ENCODE data around the gene NACC2. TPM values are rescaled to one million over a fixed set of nuclear protein-coding genes. Genes with fewer than 3 reads are reported as not detected.

Gene NACC2
- total and polyA plus RNA-seq, 2 of the 8 experiments (the other 6 are each of a cell fraction or from before 2014, with no cell fraction given) = 8.3 to 14.0 TPM

GRCh38 chr9:136081113-136081825 is 13.8 kb downstream of the NACC2 start:
- peak overlapping the region; percentile 5 for H4K5ac ChIP-seq (ENCODE audit: insufficient read length, low read depth, low read length)
- no peak overlapping the region for H3K4ac ChIP-seq (replicated peaks; ENCODE audit: insufficient read length, low read depth, low read length)
- no peak overlapping the region for H4K91ac ChIP-seq (replicated peaks; ENCODE audit: insufficient read length, low read length)
- H3K18ac ChIP-seq (ENCODE audit: extremely low read depth, low read length) = no peak overlapping the region
- H3K79me2 ChIP-seq (ENCODE audit: control insufficient read depth in 1 of 2, insufficient read depth in 2 of 2, low read length in 2 of 2) = no peaks in the 10 kb centered on the region; a peak in 1 of 4 replicates
- no peak overlapping the region for H2AK5ac ChIP-seq (ENCODE audit: low read depth, low read length)
- H4K8ac ChIP-seq (ENCODE audit: extremely low read depth, insufficient read depth, low read length) = peak overlapping the region; percentile 68; the same call in 1 of the 2 replicates
- peaks cover 0 to under 1% (median under 1%) of the 10 kb centered on the region in 4 experiments; a peak in 1 of 7 replicates for H3K4me1 ChIP-seq (replicated peaks in 1 of 4; ENCODE audit: control insufficient read depth in 3 of 4, insufficient read depth in 4 of 4, low read length in 3 of 4)
- POLR2A ChIA-PET (ENCODE audit: partially characterized antibody) = interaction anchor here (0.7 to 2.3 kb wide), 2 partner anchors 8 to 37 kb away, joined by 3 to 6 read pairs; no protein-coding TSS in a partner anchor
- CTCF ChIA-PET (ENCODE audit: partially characterized antibody) = interaction anchor here (1.0 to 2.4 kb wide), 8 partner anchors 10 to 113 kb away, joined by 3 to 12 read pairs (median 3); no protein-coding TSS in a partner anchor
- no peak for FAIRE-seq
- H3K36me3 ChIP-seq (ENCODE audit: control insufficient read depth in 2 of 4, insufficient read depth in 4 of 4, low read length in 3 of 4) = no peaks in the 10 kb centered on the region
- H3K4me2 ChIP-seq (ENCODE audit: insufficient read depth in 1 of 2, low read depth in 2 of 2, low read length in 2 of 2) = no peak overlapping the region
- H4K20me1 ChIP-seq (replicated peaks in 1 of 2; ENCODE audit: control insufficient read depth in 1 of 2, insufficient read depth in 2 of 2, low read length in 2 of 2) = peaks cover 0 to under 1% of the 10 kb centered on the region in 2 experiments
- no peak overlapping the region for H2BK120ac ChIP-seq (replicated peaks; ENCODE audit: low read depth, low read length)
- H2AFZ ChIP-seq (ENCODE audit: low read length) = no peak overlapping the region
- no peak overlapping the region for H2BK12ac ChIP-seq (ENCODE audit: low read depth, low read length)
- H3K4me3 ChIP-seq (ENCODE audit: extremely low read depth in 1 of 4, insufficient read depth in 2 of 4, low read depth in 3 of 4, low read length in 4 of 4) = no peak overlapping the region
- H3K14ac ChIP-seq (ENCODE audit: insufficient read length) = no peak overlapping the region
- no peak overlapping the region for H3K9ac ChIP-seq (replicated peaks in 1 of 4; ENCODE audit: extremely low read depth in 1 of 4, low read depth in 3 of 4, low read length in 3 of 4)
- no peak for DNase-seq (ENCODE audit: low read depth in 1 of 2, low spot score in 2 of 2)
- H3K56ac ChIP-seq (replicated peaks; ENCODE audit: insufficient read length, low read depth, low read length) = no peak overlapping the region
- H3K9me3 ChIP-seq (ENCODE audit: insufficient read depth in 2 of 2, low read depth in 1 of 2, low read length in 1 of 2) = no peaks in the 10 kb centered on the region
- H3K23me2 ChIP-seq (ENCODE audit: low read depth, low read length) = no peaks in the 10 kb centered on the region
- 91% methylated on average over 25 of the region's 27 CpGs; no CpG with 5 or more reads in 1 of the 2 experiments for WGBS, 2 experiments (ENCODE audit: extremely low coverage in 1 of 2, insufficient coverage in 1 of 2, insufficient read length in 1 of 2, insufficient replicate concordance in 2 of 2, low coverage in 1 of 2, low lambda C conversion rate in 2 of 2, missing lambda C conversion rate in 1 of 2)
- peak overlapping the region; percentile 60; the same call in 1 of the 2 replicates for H2BK5ac ChIP-seq (ENCODE audit: low read depth, low read length)
- no peak overlapping the region for H2BK15ac ChIP-seq (ENCODE audit: low read length)
- H3K79me1 ChIP-seq (ENCODE audit: low read depth, low read length) = no peaks in the 10 kb centered on the region; the same call in 1 of the 2 replicates
- H3K27me3 ChIP-seq (replicated peaks in 1 of 4; ENCODE audit: control insufficient read depth in 3 of 4, extremely low read depth in 1 of 4, insufficient read depth in 3 of 4, low read length in 3 of 4) = no peaks in the 10 kb centered on the region
- no peak overlapping the region for H2BK20ac ChIP-seq (ENCODE audit: low read length)
- no peak overlapping the region for H3K27ac ChIP-seq (ENCODE audit: low read depth, low read length)
- no peak overlapping the region for H3K23ac ChIP-seq (ENCODE audit: insufficient read length)
- TF ChIP-seq, protein P1, sequence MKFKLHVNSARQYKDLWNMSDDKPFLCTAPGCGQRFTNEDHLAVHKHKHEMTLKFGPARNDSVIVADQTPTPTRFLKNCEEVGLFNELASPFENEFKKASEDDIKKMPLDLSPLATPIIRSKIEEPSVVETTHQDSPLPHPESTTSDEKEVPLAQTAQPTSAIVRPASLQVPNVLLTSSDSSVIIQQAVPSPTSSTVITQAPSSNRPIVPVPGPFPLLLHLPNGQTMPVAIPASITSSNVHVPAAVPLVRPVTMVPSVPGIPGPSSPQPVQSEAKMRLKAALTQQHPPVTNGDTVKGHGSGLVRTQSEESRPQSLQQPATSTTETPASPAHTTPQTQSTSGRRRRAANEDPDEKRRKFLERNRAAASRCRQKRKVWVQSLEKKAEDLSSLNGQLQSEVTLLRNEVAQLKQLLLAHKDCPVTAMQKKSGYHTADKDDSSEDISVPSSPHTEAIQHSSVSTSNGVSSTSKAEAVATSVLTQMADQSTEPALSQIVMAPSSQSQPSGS (IDR thresholded peaks at IDR 0.05; ENCODE audit: low read length) = no peak
- TF ChIP-seq E2F6 (IDR thresholded peaks at IDR 0.05) (no peak), RFX5 (IDR thresholded peaks at IDR 0.05; ENCODE audit: borderline replicate concordance, low read depth, low read length) (no peak), CBX5 (IDR thresholded peaks at IDR 0.05; ENCODE audit: low read depth, low read length) (no peak), TCF12 (IDR thresholded peaks at IDR 0.05; ENCODE audit: low read depth, low read length) (no peak), FOSL1 (IDR thresholded peaks at IDR 0.05; ENCODE audit: insufficient read depth, low read depth, low read length) (no peak), SIN3A (conservative IDR thresholded peaks at IDR 0.05 in 1 of 2, IDR thresholded peaks at IDR 0.05 in 1 of 2; ENCODE audit: low read depth in 1 of 2, low read length in 2 of 2) (no peak), TEAD4 (IDR thresholded peaks at IDR 0.05; ENCODE audit: low read depth, low read length) (no peak), MAFK (IDR thresholded peaks at IDR 0.05; ENCODE audit: low read depth, low read length) (no peak), CREB1 (IDR thresholded peaks at IDR 0.05) (no peak)
